NCI-H2171 (cell line): ENCODE measurements around the gene ARHGAP26.
"Not testable (repeated sequence)": the region's sequence is repeated elsewhere in the genome, so short reads cannot be mapped to it uniquely, and the experiment has no call there.

Experiments
- DNase-seq: peaks from one replicate; lab custom pipeline; 2025; lab: John Stamatoyannopoulos, UW

The ARHGAP26 gene

GRCh38 chr5:142930395-142931110 is 160.4 kb downstream of the ARHGAP26 start:
- DNase-seq: no peak

- DNase-seq: no peak
Measured at GRCh38 chr5:142931896-142932686, 161.9 kb downstream of the ARHGAP26 start.

GRCh38 chr5:142934051-142934762 is 164.0 kb downstream of the ARHGAP26 start:
- peak; percentile 23 for DNase-seq

- no peak for DNase-seq
Measured at GRCh38 chr5:142935014-142935413, 164.8 kb downstream of the ARHGAP26 start.

- no peak for DNase-seq
Measured at GRCh38 chr5:142937374-142937773, 167.2 kb downstream of the ARHGAP26 start.

- DNase-seq: no peak
Measured at GRCh38 chr5:142938266-142938880, 168.2 kb downstream of the ARHGAP26 start.

- DNase-seq: no peak
Measured at GRCh38 chr5:142939006-142939405, 168.8 kb downstream of the ARHGAP26 start.

GRCh38 chr5:142939884-142940283 is 169.7 kb downstream of the ARHGAP26 start:
- no peak for DNase-seq

- no peak for DNase-seq
Measured at GRCh38 chr5:142941245-142941644, 171.1 kb downstream of the ARHGAP26 start.

GRCh38 chr5:142942901-142943300 is 172.7 kb downstream of the ARHGAP26 start:
- DNase-seq: no peak

- DNase-seq: no peak
Measured at GRCh38 chr5:142944140-142944539, 174.0 kb downstream of the ARHGAP26 start.

GRCh38 chr5:142945321-142945720 is 175.1 kb downstream of the ARHGAP26 start:
- no peak for DNase-seq

GRCh38 chr5:142945845-142946244 is 175.7 kb downstream of the ARHGAP26 start:
- no peak for DNase-seq

- DNase-seq: no peak
Measured at GRCh38 chr5:142946547-142947426, 176.6 kb downstream of the ARHGAP26 start.

- DNase-seq: no peak
Measured at GRCh38 chr5:142947427-142947709, 177.2 kb downstream of the ARHGAP26 start.

- no peak for DNase-seq
Measured at GRCh38 chr5:142952229-142952628, 182.1 kb downstream of the ARHGAP26 start.

- not testable (repeated sequence) for DNase-seq
Measured at GRCh38 chr5:142952871-142953270, 182.7 kb downstream of the ARHGAP26 start.

- DNase-seq: no peak
Measured at GRCh38 chr5:142954455-142954854, 184.3 kb downstream of the ARHGAP26 start.

GRCh38 chr5:142955628-142956027 is 185.5 kb downstream of the ARHGAP26 start:
- no peak for DNase-seq

- no peak for DNase-seq
Measured at GRCh38 chr5:142957528-142957927, 187.4 kb downstream of the ARHGAP26 start.

- DNase-seq: peak; percentile 6
Measured at GRCh38 chr5:142958944-142959682, 188.9 kb downstream of the ARHGAP26 start.
